GM12874 (cell line): ENCODE measurements around the gene TFAP2B.
A peak's percentile ranks its signal among the peaks of the same experiment; 100 is the strongest.

Source experiments
- TF ChIP-seq, protein P1 (sequence below): IDR thresholded peaks from 2 replicates; pipeline ENCODE4 v1.5.1; 2011; ENCODE audit warnings: low read depth, mild to moderate bottlenecking, control low read depth, low read length, moderate library complexity; ENCODE audit not compliant: insufficient read depth

The TFAP2B gene

DNA sequence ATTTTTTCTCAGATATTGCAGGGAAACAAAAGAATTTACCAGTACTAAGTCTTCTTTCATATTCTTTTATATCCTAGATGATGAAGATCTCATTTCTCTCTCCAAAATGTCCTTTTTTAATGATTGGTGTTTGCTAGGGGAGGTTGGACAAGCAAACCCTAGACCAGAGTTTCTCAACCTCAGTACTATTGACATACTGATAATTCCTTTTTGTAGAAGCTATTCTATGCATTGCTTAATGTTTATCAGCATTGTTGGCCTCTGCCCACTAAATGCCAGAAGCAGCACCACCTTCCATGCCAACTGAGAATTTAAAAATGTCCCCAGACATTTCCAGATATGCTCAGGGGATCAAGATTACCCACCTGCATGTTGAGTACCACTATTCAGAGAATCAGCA is 14.4 kb upstream of the TFAP2B start:
- TF ChIP-seq, protein P1, sequence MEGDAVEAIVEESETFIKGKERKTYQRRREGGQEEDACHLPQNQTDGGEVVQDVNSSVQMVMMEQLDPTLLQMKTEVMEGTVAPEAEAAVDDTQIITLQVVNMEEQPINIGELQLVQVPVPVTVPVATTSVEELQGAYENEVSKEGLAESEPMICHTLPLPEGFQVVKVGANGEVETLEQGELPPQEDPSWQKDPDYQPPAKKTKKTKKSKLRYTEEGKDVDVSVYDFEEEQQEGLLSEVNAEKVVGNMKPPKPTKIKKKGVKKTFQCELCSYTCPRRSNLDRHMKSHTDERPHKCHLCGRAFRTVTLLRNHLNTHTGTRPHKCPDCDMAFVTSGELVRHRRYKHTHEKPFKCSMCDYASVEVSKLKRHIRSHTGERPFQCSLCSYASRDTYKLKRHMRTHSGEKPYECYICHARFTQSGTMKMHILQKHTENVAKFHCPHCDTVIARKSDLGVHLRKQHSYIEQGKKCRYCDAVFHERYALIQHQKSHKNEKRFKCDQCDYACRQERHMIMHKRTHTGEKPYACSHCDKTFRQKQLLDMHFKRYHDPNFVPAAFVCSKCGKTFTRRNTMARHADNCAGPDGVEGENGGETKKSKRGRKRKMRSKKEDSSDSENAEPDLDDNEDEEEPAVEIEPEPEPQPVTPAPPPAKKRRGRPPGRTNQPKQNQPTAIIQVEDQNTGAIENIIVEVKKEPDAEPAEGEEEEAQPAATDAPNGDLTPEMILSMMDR: no peak

DNA sequence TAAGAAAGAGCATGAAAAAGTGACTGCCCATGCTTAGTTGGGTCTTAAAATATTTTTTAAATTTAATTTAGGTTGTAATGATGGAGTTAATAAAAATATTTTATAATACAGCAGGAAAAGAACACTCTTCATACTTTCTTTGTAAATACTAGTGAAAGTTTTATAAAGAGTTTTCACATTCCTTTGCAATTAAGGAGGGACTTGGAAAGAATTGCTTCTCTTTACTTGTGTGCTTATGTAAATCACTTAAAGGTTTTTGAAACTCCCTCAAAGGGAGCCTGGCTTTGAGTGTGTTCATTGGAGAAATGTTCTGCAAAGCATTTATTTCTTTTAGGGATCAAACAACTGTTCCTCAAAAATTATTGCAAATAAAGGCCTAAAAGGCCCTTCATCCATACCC is 11.6 kb upstream of the TFAP2B start:
- TF ChIP-seq, protein P1: no peak

DNA sequence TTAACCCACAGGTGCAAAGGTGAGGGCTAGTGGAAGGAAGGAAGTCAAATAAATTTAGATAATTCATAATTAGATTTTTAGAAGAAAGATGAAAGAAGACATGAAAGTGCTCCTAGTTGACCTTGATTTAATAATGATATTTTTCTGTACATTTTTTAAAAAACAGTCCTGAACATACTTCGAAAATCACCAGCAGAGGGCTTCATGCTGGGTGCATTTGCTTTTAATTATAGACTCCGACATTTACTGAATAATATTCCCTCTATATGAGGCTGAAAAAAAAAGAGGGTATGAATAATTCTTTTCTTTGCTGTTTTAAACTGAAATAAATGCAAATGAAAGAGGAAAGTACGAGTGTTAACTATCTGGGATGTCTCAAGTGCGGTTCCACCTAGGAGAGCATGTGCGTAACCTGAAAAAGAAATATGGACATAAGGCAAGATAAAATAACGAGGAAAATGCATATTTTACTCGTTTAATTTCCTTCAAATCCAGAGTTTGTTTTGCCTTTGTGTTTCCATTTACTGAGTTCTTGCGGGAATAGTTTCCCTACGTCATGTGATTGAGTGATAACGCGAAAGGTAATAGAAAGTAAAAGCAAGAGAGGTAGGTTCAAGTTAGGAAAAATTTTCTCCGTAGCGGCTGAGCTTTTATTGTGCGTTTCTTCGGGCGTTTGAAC is 3.1 kb upstream of the TFAP2B start:
- TF ChIP-seq, protein P1: peak; percentile 17; the same call in 1 of the 2 replicates

DNA sequence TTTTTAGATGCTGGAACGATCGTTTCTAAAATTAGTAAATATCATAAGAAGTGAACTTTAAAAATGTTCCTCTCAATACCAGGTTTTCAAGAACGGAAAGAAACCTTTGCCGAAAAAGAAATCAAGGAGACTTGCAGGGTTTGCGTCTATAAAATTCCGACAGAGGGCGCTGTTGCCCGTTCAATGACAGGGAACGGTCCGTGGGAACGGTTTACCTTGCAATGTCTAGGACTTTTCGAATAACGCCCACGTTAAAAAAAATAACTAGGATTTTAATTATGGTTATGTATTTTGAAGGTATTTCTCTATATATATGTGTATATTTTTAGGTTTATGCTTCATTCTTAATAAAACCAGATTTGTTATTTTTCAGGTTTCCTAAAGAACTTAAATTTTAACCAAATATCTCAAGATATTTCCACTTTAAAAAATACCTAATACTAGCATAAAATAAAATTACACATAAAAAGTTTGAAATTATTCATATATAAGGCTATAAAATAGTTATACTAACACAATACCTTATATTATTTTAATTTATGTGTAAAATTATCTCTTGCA is 2.5 kb upstream of the TFAP2B start:
- TF ChIP-seq, protein P1: peak; percentile 52

DNA sequence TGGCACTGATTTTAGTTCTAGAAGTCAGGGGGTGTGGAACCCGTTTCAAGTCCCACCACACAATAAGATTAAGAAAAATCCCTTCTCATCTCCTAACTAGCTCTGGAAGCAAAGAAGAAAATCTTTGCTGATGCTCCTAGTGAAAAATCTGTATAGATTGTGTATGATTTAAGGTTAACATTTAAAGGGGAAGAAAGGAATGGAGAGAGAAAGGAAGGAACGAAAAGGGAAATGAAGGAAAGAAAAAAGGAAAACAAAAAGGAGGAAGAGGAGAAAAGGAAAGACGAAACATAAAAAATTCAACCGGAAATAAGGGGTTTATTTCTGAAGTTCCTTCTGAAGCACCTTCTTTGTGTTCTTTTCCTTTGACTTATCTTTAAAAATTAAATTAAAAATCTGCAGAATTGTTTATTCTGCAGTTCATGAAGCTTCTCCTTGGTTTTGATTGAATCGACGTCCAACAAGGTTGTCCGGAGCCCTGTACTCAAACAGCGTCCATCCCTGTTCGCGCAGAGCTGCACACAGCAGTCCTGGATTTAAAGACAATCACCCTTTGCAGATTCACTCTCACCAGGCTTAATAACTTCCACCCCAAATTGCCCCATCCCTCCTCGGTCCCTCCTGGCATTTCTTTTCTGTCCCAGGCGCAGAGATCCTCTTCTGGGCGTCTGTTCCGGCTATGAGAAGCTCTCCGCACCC is 1.6 kb upstream of the TFAP2B start:
- TF ChIP-seq, protein P1: no peak

DNA sequence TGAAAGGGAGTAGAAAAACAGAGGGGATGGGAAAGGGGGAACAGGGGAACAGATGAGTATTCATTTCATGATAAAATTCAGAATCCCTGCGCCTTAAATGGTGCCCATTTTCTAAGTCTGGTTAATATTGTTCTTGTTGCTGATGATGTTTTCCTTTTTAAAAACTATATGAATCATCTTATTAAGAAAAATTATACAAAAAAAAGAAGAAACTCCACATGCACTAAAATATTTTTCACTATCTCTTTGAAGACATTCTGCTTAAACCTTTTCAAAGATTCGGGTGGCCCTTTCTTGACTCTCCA is 1.1 kb upstream of the TFAP2B start:
- TF ChIP-seq, protein P1: no peak

DNA sequence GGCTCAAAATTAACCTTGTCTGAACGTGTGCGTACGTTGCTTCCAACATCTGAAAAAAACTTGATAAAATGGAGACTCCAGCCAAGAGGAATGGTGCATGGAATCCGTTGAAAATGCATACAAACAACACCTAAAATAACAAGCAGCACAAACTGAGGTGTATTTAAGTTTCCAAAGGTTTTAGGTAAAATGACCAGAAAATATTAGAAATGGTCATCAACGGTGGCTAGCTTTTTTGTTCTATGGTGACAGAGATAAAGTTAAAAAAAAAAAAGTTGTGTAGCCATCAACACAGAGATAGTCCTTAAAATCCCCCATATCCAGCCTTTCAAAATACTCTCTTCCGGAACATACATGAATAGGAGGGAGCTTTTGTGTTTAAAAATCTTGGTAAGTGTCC is 651 bp upstream of the TFAP2B start:
- TF ChIP-seq, protein P1: no peak
